ENCODE results near the gene LGALS9. TPM values are rescaled to one million over a fixed set of nuclear protein-coding genes. Genes with fewer than 3 reads are reported as not detected.

LGALS9 gene
- total RNA-seq, 4 donors from 2014 or later, result 20.2 to 76.1 (median 23.9) TPM

DNA sequence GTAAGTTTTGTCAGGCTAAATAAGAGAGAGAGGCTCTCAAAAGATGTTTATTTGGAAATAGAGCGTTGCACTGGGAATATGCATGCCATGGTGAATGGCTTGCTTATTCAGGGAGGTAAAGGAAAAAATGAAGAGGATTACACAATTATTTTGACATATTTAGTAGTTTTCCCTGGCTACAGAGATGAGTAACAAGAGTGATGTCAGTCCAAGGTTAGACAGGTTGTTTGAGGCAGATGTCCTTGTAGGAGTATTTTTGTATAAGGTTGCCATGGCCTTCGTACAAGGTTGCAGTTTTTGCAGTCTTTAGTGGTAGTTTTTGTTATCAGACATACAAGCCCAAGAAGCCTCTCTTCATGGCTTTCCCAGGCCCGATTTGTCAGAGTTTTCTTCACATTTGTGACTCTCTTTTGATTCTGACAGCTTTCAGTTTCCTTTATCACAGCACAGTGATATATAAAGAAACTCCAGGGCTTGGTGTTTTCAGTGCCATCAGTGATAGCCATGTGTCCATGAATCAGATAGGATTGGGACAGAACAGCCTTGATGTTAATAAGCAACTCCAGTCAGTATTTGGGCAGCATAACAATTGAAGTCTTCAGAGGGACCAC is 18.7 kb upstream of the LGALS9 start:
- intact Hi-C loops (cut with DNase I), result no loop called here
- Histone ChIP-seq H3K4me3 (no peak overlapping the region), H3K27ac (no peak overlapping the region), H3K36me3 (peaks cover 3 to 100% (median 32%) of the 10 kb centered on the region in 3 donors), H3K4me1 (no peaks in the 10 kb centered on the region), H3K27me3 (no peaks in the 10 kb centered on the region), H3K9me3 (no peaks in the 10 kb centered on the region)
- no peak for DNase-seq
- TF ChIP-seq CTCF (IDR thresholded peaks at IDR 0.05) (no peak), POLR2A (IDR thresholded peaks at IDR 0.05) (no peak)
- 64 to 88% methylated on average over 3 of the region's 3 CpGs for WGBS, 2 donors

DNA sequence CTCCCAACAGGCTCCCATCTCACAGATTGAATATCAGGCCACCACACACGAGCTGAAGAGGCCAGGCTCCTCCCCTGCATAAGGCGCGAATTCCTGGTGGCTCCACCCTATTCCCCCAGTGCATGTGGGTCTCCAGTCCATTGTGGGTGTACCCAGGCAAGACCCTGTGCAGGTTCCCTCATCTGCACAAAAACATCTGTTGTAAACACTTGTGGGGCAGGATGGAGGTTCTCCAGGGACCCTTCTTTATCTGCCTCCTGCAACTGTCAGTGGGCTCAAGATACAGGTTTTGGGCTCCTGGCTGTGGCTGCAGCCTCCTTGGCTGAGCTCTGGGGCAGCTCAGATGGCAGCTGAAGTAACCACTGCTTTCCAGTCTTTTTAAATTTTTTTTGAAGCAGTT is 17.6 kb upstream of the LGALS9 start:
- no peak overlapping the region for H3K4me3 ChIP-seq
- intact Hi-C loops (cut with DNase I), result no loop called here
- WGBS, 2 donors, result 64 to 100% methylated on average over 3 of the region's 3 CpGs
- no peaks in the 10 kb centered on the region for H3K9me3 ChIP-seq
- no peak for TF ChIP-seq POLR2A (IDR thresholded peaks at IDR 0.05)
- no peak for TF ChIP-seq CTCF (IDR thresholded peaks at IDR 0.05)
- H3K27me3 ChIP-seq, result no peaks in the 10 kb centered on the region
- no peak for DNase-seq
- peaks cover 6 to 100% (median 43%) of the 10 kb centered on the region in 3 donors for H3K36me3 ChIP-seq
- H3K27ac ChIP-seq, result no peak overlapping the region
- H3K4me1 ChIP-seq, result no peaks in the 10 kb centered on the region

DNA sequence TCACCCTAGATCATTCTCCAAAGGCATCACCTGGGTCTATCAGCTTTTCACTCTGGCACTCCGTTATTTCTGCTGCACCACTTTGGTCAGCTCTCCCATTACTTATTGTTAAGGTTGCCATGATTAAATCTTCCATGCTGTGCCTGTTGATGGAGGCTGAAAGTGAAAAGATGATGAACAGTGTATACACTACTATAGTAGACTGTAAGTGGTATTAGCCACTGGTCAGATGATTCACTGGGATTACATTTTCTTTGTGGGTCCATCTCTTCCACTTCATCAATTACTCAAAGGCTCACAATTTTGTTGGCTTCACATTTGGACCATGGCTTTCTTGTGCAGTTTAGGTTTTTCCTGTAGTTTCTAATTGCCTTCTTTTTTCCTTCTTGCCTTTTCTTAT is 15.9 kb upstream of the LGALS9 start:
- Histone ChIP-seq H3K9me3 (no peaks in the 10 kb centered on the region), H3K4me1 (no peaks in the 10 kb centered on the region), H3K27me3 (no peaks in the 10 kb centered on the region), H3K27ac (no peak overlapping the region), H3K4me3 (no peak overlapping the region), H3K36me3 (peaks cover 6 to 100% (median 42%) of the 10 kb centered on the region in 3 donors)
- WGBS, 2 donors, result 89 to 100% methylated on average over 1 of the region's 1 CpG
- TF ChIP-seq CTCF (IDR thresholded peaks at IDR 0.05) (no peak), POLR2A (IDR thresholded peaks at IDR 0.05) (no peak)
- intact Hi-C loops (cut with DNase I), result no loop called here
- DNase-seq, result no peak

- DNase-seq, result no peak
- H3K9me3 ChIP-seq, result no peaks in the 10 kb centered on the region
- H3K36me3 ChIP-seq, result peaks cover 6 to 100% (median 45%) of the 10 kb centered on the region in 3 donors
- H3K27ac ChIP-seq, result no peak overlapping the region
- H3K4me3 ChIP-seq, result no peak overlapping the region
- WGBS, 2 donors, result 83 to 93% methylated on average over 3 to 4 of the region's 4 CpGs
- no peaks in the 10 kb centered on the region for H3K27me3 ChIP-seq
- TF ChIP-seq POLR2A (IDR thresholded peaks at IDR 0.05), result no peak
- no peak for TF ChIP-seq CTCF (IDR thresholded peaks at IDR 0.05)
- intact Hi-C loops (cut with DNase I), result no loop called here
- peaks cover 0 to under 1% (median 0%) of the 10 kb centered on the region in 3 donors for H3K4me1 ChIP-seq
These were observed 14.6 kb upstream of the LGALS9 start for GRCh38 chr17:27616414-27616813.

GRCh38 chr17:27618417-27618816 is 12.6 kb upstream of the LGALS9 start:
- no peak overlapping the region for H3K4me3 ChIP-seq
- DNase-seq, result no peak
- peaks cover 0 to 13% (median 4%) of the 10 kb centered on the region in 3 donors for H3K4me1 ChIP-seq
- TF ChIP-seq POLR2A (IDR thresholded peaks at IDR 0.05) (no peak), CTCF (IDR thresholded peaks at IDR 0.05) (no peak)
- intact Hi-C loops (cut with DNase I), result no loop called here
- H3K27me3 ChIP-seq, result no peaks in the 10 kb centered on the region
- no peaks in the 10 kb centered on the region for H3K9me3 ChIP-seq
- H3K36me3 ChIP-seq, result peaks cover 9 to 100% (median 52%) of the 10 kb centered on the region in 3 donors
- WGBS, 2 donors, result 86 to 87% methylated on average over 2 to 5 of the region's 8 CpGs
- no peak overlapping the region for H3K27ac ChIP-seq

Data from esophagus squamous epithelium (tissue), 5 donors.